Mesenchymal stem cell (in vitro differentiated cells and primary cell): ENCODE data around the gene TEDC2.

Source experiments
- DNase-seq: peaks from one replicate; pipeline ENCODE4 v3.0.0-alpha.2; 2013
- H2AFZ ChIP-seq: one replicate; pipeline ENCODE4 v1.6.1; 2013; ENCODE audit warnings: low read depth, mild to moderate bottlenecking, control low read depth, inconsistent platforms, low read length, moderate library complexity
- H2AK5ac ChIP-seq: 2 replicates; pipeline ENCODE4 v1.6.1; 2013; ENCODE audit warnings: low read length, moderate library complexity, mild to moderate bottlenecking, inconsistent platforms; ENCODE audit not compliant: severe bottlenecking
- H2BK120ac ChIP-seq: one replicate; pipeline ENCODE4 v1.6.1; 2013; ENCODE audit warnings: low read depth, mild to moderate bottlenecking, inconsistent platforms, low read length, moderate library complexity
- H2BK12ac ChIP-seq, 2 experiments: one replicate each; pipeline ENCODE4 v1.6.1; 2013; ENCODE audit warnings: inconsistent platforms in 2 of 2, low read length in 2 of 2, mild to moderate bottlenecking in 2 of 2, moderate library complexity in 2 of 2, control low read depth in 1 of 2
- H2BK15ac ChIP-seq: one replicate; pipeline ENCODE4 v1.6.1; 2013; ENCODE audit warnings: mild to moderate bottlenecking, low read depth, inconsistent platforms; ENCODE audit not compliant: poor library complexity, severe bottlenecking
- H2BK5ac ChIP-seq: 2 replicates; pipeline ENCODE4 v1.6.1; 2013; ENCODE audit warnings: low read depth, mild to moderate bottlenecking, low read length, control low read depth, inconsistent platforms; ENCODE audit not compliant: poor library complexity, severe bottlenecking
- H3K14ac ChIP-seq, 2 experiments: one replicate each; pipeline ENCODE4 v1.6.1; 2013; ENCODE audit warnings: inconsistent platforms in 2 of 2, low read length in 2 of 2, control low read depth in 1 of 2, mild to moderate bottlenecking in 1 of 2, moderate library complexity in 1 of 2
- H3K18ac ChIP-seq, 2 experiments: one replicate each; pipeline ENCODE4 v1.6.1; 2013; ENCODE audit warnings: inconsistent platforms in 2 of 2, low read length in 2 of 2, control low read depth in 1 of 2, low read depth in 1 of 2, mild to moderate bottlenecking in 1 of 2
- H3K23ac ChIP-seq, 2 experiments: one replicate each; pipeline ENCODE4 v1.6.1; 2013; ENCODE audit warnings: inconsistent platforms in 2 of 2, low read length in 2 of 2, mild to moderate bottlenecking in 2 of 2, moderate library complexity in 2 of 2, control low read depth in 1 of 2
- H3K27ac ChIP-seq: 2 replicates; pipeline ENCODE4 v1.5.1; 2013; ENCODE audit warnings: mild to moderate bottlenecking, moderate library complexity, low read length, control low read depth, inconsistent platforms; ENCODE audit not compliant: poor library complexity, severe bottlenecking
- H3K27me3 ChIP-seq, 2 experiments: 2 replicates each; pipeline versions ENCODE4 v1.6.1 to v1.7.0; 2013; ENCODE audit warnings: low read length in 2 of 2, mild to moderate bottlenecking in 2 of 2, moderate library complexity in 2 of 2, control low read depth in 1 of 2, inconsistent platforms in 1 of 2; ENCODE audit not compliant: control insufficient read depth in 1 of 2, insufficient read depth in 1 of 2
- H3K36me3 ChIP-seq, 2 experiments: 2 replicates each; pipeline versions ENCODE4 v1.6.1 to v1.7.0; 2013; ENCODE audit warnings: low read length in 2 of 2, control low read depth in 1 of 2, inconsistent platforms in 1 of 2, low read depth in 1 of 2, mild to moderate bottlenecking in 1 of 2; ENCODE audit not compliant: insufficient read depth in 2 of 2, control insufficient read depth in 1 of 2
- H3K4ac ChIP-seq, 2 experiments: one replicate each; pipeline ENCODE4 v1.6.1; 2013; ENCODE audit warnings: inconsistent platforms in 2 of 2, low read length in 2 of 2, mild to moderate bottlenecking in 2 of 2, moderate library complexity in 2 of 2, control low read depth in 1 of 2, low read depth in 1 of 2
- H3K4me1 ChIP-seq: 2 replicates; pipeline ENCODE4 v1.6.1; 2013; ENCODE audit warnings: low read depth, low read length, control low read depth; ENCODE audit not compliant: control insufficient read depth, insufficient read depth
- H3K4me2 ChIP-seq: 2 replicates; pipeline ENCODE4 v1.6.1; 2013; ENCODE audit warnings: low read length, mild to moderate bottlenecking, inconsistent platforms; ENCODE audit not compliant: poor library complexity, severe bottlenecking
- H3K4me3 ChIP-seq, 2 experiments: 2 replicates each; pipeline versions ENCODE4 v1.5.1 to v1.7.0; 2013; ENCODE audit warnings: low read length in 2 of 2, mild to moderate bottlenecking in 2 of 2, control low read depth in 1 of 2, low read depth in 1 of 2; ENCODE audit not compliant: insufficient read depth in 1 of 2
- H3K79me1 ChIP-seq: replicated peaks from 2 replicates; pipeline ENCODE4 v1.6.1; 2013; ENCODE audit warnings: mild to moderate bottlenecking, control low read depth, low read length, inconsistent platforms; ENCODE audit not compliant: poor library complexity, severe bottlenecking
- H3K9ac ChIP-seq: 2 replicates; pipeline ENCODE4 v1.7.0; 2013; ENCODE audit warnings: mild to moderate bottlenecking, low read length, moderate library complexity
- H3K9me3 ChIP-seq: 2 replicates; pipeline ENCODE4 v1.7.0; 2013; ENCODE audit warnings: mild to moderate bottlenecking, low read length; ENCODE audit not compliant: control insufficient read depth
- H4K8ac ChIP-seq: one replicate; pipeline ENCODE4 v1.6.1; 2013; ENCODE audit warnings: inconsistent platforms, mild to moderate bottlenecking, low read length, moderate library complexity
- H4K91ac ChIP-seq: one replicate; pipeline ENCODE4 v1.6.1; 2013; ENCODE audit warnings: mild to moderate bottlenecking, low read length, inconsistent platforms
- WGBS: methylation state at CpG from one replicate; pipeline ENCODE4 v1.1.7; 2013; ENCODE audit warnings: mixed read lengths; 5-methylcytosine and 5-hydroxymethylcytosine counted together

Gene TEDC2

DNA sequence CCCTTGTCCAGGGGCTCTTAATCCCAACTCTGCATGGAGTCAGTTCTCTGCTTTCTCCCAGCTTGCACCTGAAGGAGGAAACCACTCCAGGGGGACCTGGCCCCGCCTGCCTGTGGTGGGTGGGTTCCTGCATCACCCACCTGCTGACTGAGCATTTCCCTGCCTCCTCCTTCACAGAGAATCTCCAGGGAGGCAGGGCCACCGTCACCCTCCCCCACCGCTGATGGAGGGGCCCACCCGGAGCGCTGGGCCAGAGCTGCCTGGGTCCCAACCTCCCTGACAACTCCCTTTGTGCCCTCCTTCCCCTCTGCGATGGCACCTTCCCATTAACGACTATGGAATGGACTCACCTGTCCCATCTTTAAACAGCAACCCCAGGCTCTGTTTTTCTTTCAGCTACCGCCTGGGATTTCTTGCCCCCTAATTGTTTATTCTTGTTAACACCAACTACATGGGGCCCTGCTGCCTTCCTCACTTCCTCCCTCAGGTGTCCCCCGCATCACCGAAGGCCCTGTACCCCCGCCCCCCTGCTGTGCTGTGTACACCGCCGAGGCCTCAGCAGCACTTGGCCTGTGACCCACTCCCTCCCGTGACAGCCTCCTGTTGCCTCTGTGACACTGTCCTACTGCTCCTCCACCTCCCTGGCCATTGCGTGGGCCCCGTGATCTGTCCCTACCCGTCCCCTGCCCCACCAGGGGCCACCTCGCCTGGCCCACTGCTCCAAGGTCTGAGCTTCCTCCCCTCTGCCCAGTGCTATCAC is 842 bp upstream of the TEDC2 start:
- H2AK5ac ChIP-seq: no peak overlapping the region
- H3K4ac ChIP-seq: no peak overlapping the region
- peaks cover 26% of the 10 kb centered on the region for H3K4me1 ChIP-seq
- H4K91ac ChIP-seq: peak overlapping the region; percentile 57
- H3K79me1 ChIP-seq: peaks cover 25% of the 10 kb centered on the region
- H3K4me3 ChIP-seq: peak overlapping the region; percentile 58 to 96
- H3K27ac ChIP-seq: no peak overlapping the region
- H3K23ac ChIP-seq: peak overlapping the region in 1 of 2 experiments; percentile 57
- peak overlapping the region; percentile 84 for H3K4me2 ChIP-seq
- peaks cover 25 to 34% of the 10 kb centered on the region in 2 experiments for H3K36me3 ChIP-seq
- H3K18ac ChIP-seq: peak overlapping the region; percentile 51 to 76
- no peak overlapping the region for H2BK120ac ChIP-seq
- WGBS: 27% methylated on average over 18 of the region's 18 CpGs
- no peaks in the 10 kb centered on the region for H3K9me3 ChIP-seq
- DNase-seq: no peak
- no peak overlapping the region for H2BK5ac ChIP-seq
- peak overlapping the region; percentile 91 for H3K9ac ChIP-seq
- H3K27me3 ChIP-seq: no peaks in the 10 kb centered on the region
- H4K8ac ChIP-seq: peak overlapping the region; percentile 59
- peak overlapping the region; percentile 80 for H2AFZ ChIP-seq
- no peak overlapping the region for H2BK15ac ChIP-seq
- H2BK12ac ChIP-seq: no peak overlapping the region
- H3K14ac ChIP-seq: peak overlapping the region in 1 of 2 experiments; percentile 5

DNA sequence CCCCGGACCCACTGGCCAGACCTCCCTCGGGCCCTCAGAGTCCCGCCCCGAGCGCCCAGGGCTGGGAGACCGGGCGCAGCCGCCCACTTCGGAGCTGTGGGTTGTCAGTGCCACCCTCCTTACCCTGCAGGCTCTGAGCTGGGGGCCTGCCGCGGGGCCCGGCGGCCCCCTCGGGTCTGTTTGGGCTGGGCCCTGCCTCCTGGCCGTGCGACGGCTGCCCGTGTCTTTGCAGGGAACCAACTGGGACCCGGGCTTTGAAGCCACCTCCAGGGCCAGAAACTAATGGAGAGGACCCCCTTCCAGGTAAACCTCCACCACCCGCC is 443 bp downstream of the TEDC2 start:
- Histone ChIP-seq H3K27me3 (no peaks in the 10 kb centered on the region), H3K79me1 (peaks cover 19% of the 10 kb centered on the region), H2BK120ac (no peak overlapping the region), H2AK5ac (no peak overlapping the region), H3K4me2 (peak overlapping the region; percentile 95), H3K4me1 (peaks cover 26% of the 10 kb centered on the region), H3K14ac (no peak overlapping the region), H2BK5ac (no peak overlapping the region), H2BK12ac (no peak overlapping the region), H3K9ac (peak overlapping the region; percentile 67), H3K27ac (no peak overlapping the region), H2AFZ (peak overlapping the region; percentile 81), H2BK15ac (no peak overlapping the region), H3K23ac (no peak overlapping the region), H3K36me3 (peaks cover 22 to 25% of the 10 kb centered on the region in 2 experiments), H3K18ac (no peak overlapping the region), H4K8ac (peak overlapping the region; percentile 50), H4K91ac (no peak overlapping the region), H3K4me3 (peak overlapping the region; percentile 82 to 96), H3K9me3 (no peaks in the 10 kb centered on the region), H3K4ac (no peak overlapping the region)
- 5% methylated on average over 20 of the region's 20 CpGs for WGBS
- DNase-seq: no peak

DNA sequence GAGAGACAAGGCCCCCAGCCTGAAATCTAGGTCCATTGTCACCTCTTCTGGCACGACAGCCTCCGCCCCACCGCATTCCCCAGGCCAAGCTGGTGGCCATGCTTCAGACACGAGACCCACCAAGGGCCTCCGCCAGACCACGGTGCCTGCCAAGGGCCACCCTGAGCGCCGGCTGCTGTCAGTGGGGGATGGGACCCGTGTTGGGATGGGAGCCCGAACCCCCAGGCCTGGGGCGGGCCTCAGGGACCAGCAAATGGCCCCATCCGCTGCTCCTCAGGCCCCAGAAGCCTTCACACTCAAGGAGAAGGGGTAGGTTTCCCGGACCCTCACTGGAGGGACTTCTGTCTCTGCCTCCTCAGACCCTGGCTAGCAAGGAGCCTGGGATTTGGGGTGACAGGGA is 1.0 kb downstream of the TEDC2 start:
- Histone ChIP-seq H3K9ac (peak overlapping the region; percentile 67), H3K9me3 (no peaks in the 10 kb centered on the region), H2BK15ac (no peak overlapping the region), H3K18ac (no peak overlapping the region), H2AK5ac (no peak overlapping the region), H3K79me1 (peaks cover 19% of the 10 kb centered on the region), H2BK120ac (no peak overlapping the region), H2AFZ (no peak overlapping the region), H3K14ac (no peak overlapping the region), H3K4ac (no peak overlapping the region), H3K4me1 (peaks cover 26% of the 10 kb centered on the region), H2BK5ac (no peak overlapping the region), H4K91ac (no peak overlapping the region), H3K27me3 (no peaks in the 10 kb centered on the region), H3K27ac (no peak overlapping the region), H3K23ac (no peak overlapping the region), H3K4me3 (peak overlapping the region in 1 of 2 experiments; percentile 96), H2BK12ac (no peak overlapping the region), H3K4me2 (peak overlapping the region; percentile 95), H4K8ac (peak overlapping the region; percentile 50), H3K36me3 (peaks cover 16 to 19% of the 10 kb centered on the region in 2 experiments)
- WGBS: 88% methylated on average over 13 of the region's 13 CpGs
- DNase-seq: no peak

DNA sequence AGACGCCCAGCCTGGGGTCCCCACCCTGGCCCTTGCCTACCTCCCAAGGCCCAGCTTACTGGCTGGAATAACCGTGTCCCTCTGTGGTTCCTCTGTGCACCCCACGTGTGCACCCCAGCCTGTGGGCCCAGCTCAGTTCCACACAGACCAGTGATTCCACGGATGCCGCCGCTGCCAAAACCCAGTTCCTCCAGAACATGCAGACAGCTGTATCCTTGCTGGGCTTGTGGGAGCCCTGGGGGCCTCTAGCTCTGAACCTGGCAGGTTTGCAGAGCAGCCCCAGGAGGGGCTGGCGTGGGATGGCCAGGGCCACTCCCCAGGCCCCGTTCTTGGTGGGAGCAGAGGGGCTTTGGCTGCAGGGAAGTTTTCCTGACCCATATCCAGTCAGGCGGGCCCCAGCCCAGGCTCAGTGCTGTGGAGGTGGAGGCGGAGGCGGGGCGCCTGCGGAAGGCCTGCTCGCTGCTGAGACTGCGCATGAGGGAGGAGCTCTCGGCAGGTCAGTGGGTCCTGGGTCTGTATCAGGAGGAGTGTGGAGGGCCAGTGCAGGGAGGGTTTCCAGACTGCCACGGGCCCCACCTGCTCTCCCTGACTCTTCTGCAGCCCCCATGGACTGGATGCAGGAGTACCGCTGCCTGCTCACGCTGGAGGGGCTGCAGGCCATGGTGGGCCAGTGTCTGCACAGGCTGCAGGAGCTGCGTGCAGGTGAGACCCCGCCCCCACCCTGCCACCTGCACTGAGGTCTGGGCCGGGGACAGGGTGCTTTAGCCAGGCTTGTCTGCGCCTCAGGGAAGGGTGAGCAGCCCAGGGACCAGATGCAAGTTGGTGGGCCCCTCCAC is 2.3 kb downstream of the TEDC2 start:
- Histone ChIP-seq H2BK5ac (no peak overlapping the region), H3K4me3 (no peak overlapping the region), H2AK5ac (no peak overlapping the region), H3K9me3 (no peaks in the 10 kb centered on the region), H3K4me1 (peaks cover 26% of the 10 kb centered on the region), H3K18ac (no peak overlapping the region), H3K27me3 (no peaks in the 10 kb centered on the region), H3K9ac (no peak overlapping the region), H3K23ac (no peak overlapping the region), H3K36me3 (peaks cover 3 to 6% of the 10 kb centered on the region in 2 experiments), H2BK15ac (no peak overlapping the region), H3K14ac (no peak overlapping the region), H3K4me2 (no peak overlapping the region), H4K91ac (no peak overlapping the region), H3K4ac (no peak overlapping the region), H2AFZ (no peak overlapping the region), H3K27ac (no peak overlapping the region), H2BK12ac (no peak overlapping the region), H2BK120ac (no peak overlapping the region), H4K8ac (no peak overlapping the region), H3K79me1 (peaks cover 16% of the 10 kb centered on the region)
- WGBS: 96% methylated on average over 23 of the region's 23 CpGs
- DNase-seq: no peak
